T-helper 2 cell treated with Interferon-gamma antibody and Interleukin-4, amounts not matched to agents 5 μg/mL and 100 μg/mL, for 36 hours (primary cell): ENCODE results near the gene SEPTIN5.

Source experiments
- DNase-seq: peaks from one replicate; pipeline ENCODE4 v3.0.0; 2021; ENCODE audit warnings: low spot score
- H3K27ac Mint-ChIP-seq: one replicate; pipeline ENCODE4 v1.8.0; 2021; ENCODE audit warnings: mild to moderate bottlenecking, mixed read lengths
- H3K27me3 Mint-ChIP-seq: one replicate; pipeline ENCODE4 v1.8.0; 2021; ENCODE audit warnings: low read depth, mixed read lengths
- H3K36me3 Mint-ChIP-seq: one replicate; pipeline ENCODE4 v1.8.0; 2021; ENCODE audit warnings: low read depth, mixed read lengths
- H3K4me1 Mint-ChIP-seq: one replicate; pipeline ENCODE4 v1.8.0; 2021; ENCODE audit warnings: low read depth, mixed read lengths
- H3K4me3 Mint-ChIP-seq: one replicate; pipeline ENCODE4 v1.8.0; 2022; ENCODE audit warnings: mild to moderate bottlenecking, moderate library complexity, mixed read lengths
- H3K9me3 Mint-ChIP-seq: one replicate; pipeline ENCODE4 v1.8.0; 2021; ENCODE audit warnings: mixed read lengths

The SEPTIN5 gene

GRCh38 chr22:19706661-19707151 is 7.6 kb upstream of the SEPTIN5 start:
- no peaks in the 10 kb centered on the region for H3K4me1 Mint-ChIP-seq
- H3K27ac Mint-ChIP-seq, result no peak overlapping the region
- H3K9me3 Mint-ChIP-seq, result no peaks in the 10 kb centered on the region
- no peaks in the 10 kb centered on the region for H3K36me3 Mint-ChIP-seq
- DNase-seq, result no peak
- no peaks in the 10 kb centered on the region for H3K27me3 Mint-ChIP-seq
- no peak overlapping the region for H3K4me3 Mint-ChIP-seq

GRCh38 chr22:19707347-19708290 is 6.7 kb upstream of the SEPTIN5 start:
- no peak overlapping the region for H3K4me3 Mint-ChIP-seq
- no peaks in the 10 kb centered on the region for H3K36me3 Mint-ChIP-seq

GRCh38 chr22:19708321-19709011 is 5.8 kb upstream of the SEPTIN5 start:
- no peak overlapping the region for H3K4me3 Mint-ChIP-seq
- H3K9me3 Mint-ChIP-seq, result no peaks in the 10 kb centered on the region
- H3K27me3 Mint-ChIP-seq, result peaks cover 13% of the 10 kb centered on the region
- no peaks in the 10 kb centered on the region for H3K4me1 Mint-ChIP-seq
- H3K36me3 Mint-ChIP-seq, result no peaks in the 10 kb centered on the region
- no peak for DNase-seq
- H3K27ac Mint-ChIP-seq, result no peak overlapping the region

More at GRCh38 chr22:19707347-19708290, 6.7 kb upstream of the SEPTIN5 start:
- Mint-ChIP-seq H3K9me3 (no peaks in the 10 kb centered on the region), H3K27me3 (peaks cover 5% of the 10 kb centered on the region), H3K27ac (no peak overlapping the region), H3K4me1 (no peaks in the 10 kb centered on the region)
- no peak for DNase-seq

- DNase-seq, result no peak
- Mint-ChIP-seq H3K27me3 (peaks cover 16% of the 10 kb centered on the region), H3K4me1 (no peaks in the 10 kb centered on the region), H3K4me3 (no peak overlapping the region), H3K36me3 (no peaks in the 10 kb centered on the region), H3K27ac (no peak overlapping the region), H3K9me3 (no peaks in the 10 kb centered on the region)
These were observed 5.1 kb upstream of the SEPTIN5 start for GRCh38 chr22:19709063-19709769.

GRCh38 chr22:19710020-19710768 is 4.1 kb upstream of the SEPTIN5 start:
- Mint-ChIP-seq H3K4me3 (no peak overlapping the region), H3K9me3 (no peaks in the 10 kb centered on the region), H3K27ac (no peak overlapping the region), H3K27me3 (peaks cover 17% of the 10 kb centered on the region), H3K4me1 (no peaks in the 10 kb centered on the region), H3K36me3 (no peaks in the 10 kb centered on the region)
- no peak for DNase-seq

GRCh38 chr22:19710769-19711106 is 3.6 kb upstream of the SEPTIN5 start:
- Mint-ChIP-seq H3K27ac (no peak overlapping the region), H3K27me3 (peaks cover 18% of the 10 kb centered on the region)

GRCh38 chr22:19713245-19713644 is 1.1 kb upstream of the SEPTIN5 start:
- H3K4me3 Mint-ChIP-seq, result peak overlapping the region; percentile 62
- H3K36me3 Mint-ChIP-seq, result no peaks in the 10 kb centered on the region
- H3K9me3 Mint-ChIP-seq, result no peaks in the 10 kb centered on the region
- no peak overlapping the region for H3K27ac Mint-ChIP-seq
- DNase-seq, result no peak
- peaks cover 2% of the 10 kb centered on the region for H3K4me1 Mint-ChIP-seq
- H3K27me3 Mint-ChIP-seq, result peaks cover 21% of the 10 kb centered on the region

More at GRCh38 chr22:19710769-19711106, 3.6 kb upstream of the SEPTIN5 start:
- Mint-ChIP-seq H3K9me3 (no peaks in the 10 kb centered on the region), H3K4me3 (no peak overlapping the region), H3K36me3 (no peaks in the 10 kb centered on the region), H3K4me1 (no peaks in the 10 kb centered on the region)
- DNase-seq, result no peak

- Mint-ChIP-seq H3K36me3 (no peaks in the 10 kb centered on the region), H3K27me3 (peaks cover 21% of the 10 kb centered on the region), H3K9me3 (no peaks in the 10 kb centered on the region), H3K4me1 (peaks cover 2% of the 10 kb centered on the region), H3K4me3 (peak overlapping the region; percentile 62), H3K27ac (no peak overlapping the region)
- DNase-seq, result no peak
These were observed 522 bp upstream of the SEPTIN5 start for GRCh38 chr22:19713650-19714311.

- no peak for DNase-seq
- Mint-ChIP-seq H3K4me1 (peaks cover 2% of the 10 kb centered on the region), H3K27me3 (peaks cover 34% of the 10 kb centered on the region), H3K27ac (no peak overlapping the region), H3K36me3 (no peaks in the 10 kb centered on the region), H3K9me3 (no peaks in the 10 kb centered on the region), H3K4me3 (peak overlapping the region; percentile 36)
These were observed 1.1 kb downstream of the SEPTIN5 start for GRCh38 chr22:19715188-19715930.

- no peak for DNase-seq
- peaks cover 2% of the 10 kb centered on the region for H3K4me1 Mint-ChIP-seq
- H3K36me3 Mint-ChIP-seq, result no peaks in the 10 kb centered on the region
- H3K4me3 Mint-ChIP-seq, result no peak overlapping the region
- peaks cover 43% of the 10 kb centered on the region for H3K27me3 Mint-ChIP-seq
- H3K9me3 Mint-ChIP-seq, result no peaks in the 10 kb centered on the region
- H3K27ac Mint-ChIP-seq, result no peak overlapping the region
These were observed 1.9 kb downstream of the SEPTIN5 start for GRCh38 chr22:19716041-19716828.

- DNase-seq, result no peak
- Mint-ChIP-seq H3K36me3 (no peaks in the 10 kb centered on the region), H3K4me3 (no peak overlapping the region), H3K4me1 (peaks cover 2% of the 10 kb centered on the region), H3K27ac (no peak overlapping the region), H3K27me3 (peaks cover 45% of the 10 kb centered on the region), H3K9me3 (no peaks in the 10 kb centered on the region)
These were observed 2.5 kb downstream of the SEPTIN5 start for GRCh38 chr22:19716829-19717105.

- DNase-seq, result no peak
- Mint-ChIP-seq H3K27ac (no peak overlapping the region), H3K4me3 (no peak overlapping the region)
These were observed 2.9 kb downstream of the SEPTIN5 start for GRCh38 chr22:19717181-19717580.

More at GRCh38 chr22:19717181-19717580, 2.9 kb downstream of the SEPTIN5 start:
- Mint-ChIP-seq H3K36me3 (no peaks in the 10 kb centered on the region), H3K27me3 (peaks cover 43% of the 10 kb centered on the region), H3K9me3 (no peaks in the 10 kb centered on the region), H3K4me1 (peaks cover 2% of the 10 kb centered on the region)
